ENCODE data around the gene NINJ2. TPM values are rescaled to one million over a fixed set of nuclear protein-coding genes. Genes with fewer than 3 reads are reported as not detected.

The NINJ2 gene
- total RNA-seq, 2 experiments from 2014 or later = 1.1 to 3.4 TPM

DNA sequence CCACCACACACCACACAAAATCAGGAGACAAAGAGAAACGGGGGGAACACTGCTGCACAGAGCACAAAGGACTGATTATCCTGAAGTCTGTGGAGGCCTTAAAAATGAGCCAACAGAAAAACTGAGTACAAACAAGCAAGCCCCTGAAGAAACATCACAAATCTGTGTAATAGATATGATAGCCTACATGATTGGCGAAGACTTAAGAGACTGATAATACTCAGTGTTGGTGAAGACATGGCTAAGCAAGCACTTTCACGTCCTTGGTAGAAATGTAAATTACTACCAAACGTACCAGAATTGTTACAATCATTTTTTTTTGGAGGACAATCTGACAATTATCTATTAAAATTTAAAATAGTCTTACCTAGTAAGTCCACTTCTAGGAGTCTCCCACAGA, 74.6 kb downstream of the NINJ2 start:
- Mint-ChIP-seq H3K4me3 (no peak overlapping the region), H3K27ac (no peak overlapping the region), H3K36me3 (ENCODE audit: low read depth) (no peaks in the 10 kb centered on the region), H3K4me1 (ENCODE audit: low read depth) (no peaks in the 10 kb centered on the region), H3K9me3 (no peaks in the 10 kb centered on the region), H3K27me3 (no peaks in the 10 kb centered on the region)
- TF ChIP-seq, protein P1, sequence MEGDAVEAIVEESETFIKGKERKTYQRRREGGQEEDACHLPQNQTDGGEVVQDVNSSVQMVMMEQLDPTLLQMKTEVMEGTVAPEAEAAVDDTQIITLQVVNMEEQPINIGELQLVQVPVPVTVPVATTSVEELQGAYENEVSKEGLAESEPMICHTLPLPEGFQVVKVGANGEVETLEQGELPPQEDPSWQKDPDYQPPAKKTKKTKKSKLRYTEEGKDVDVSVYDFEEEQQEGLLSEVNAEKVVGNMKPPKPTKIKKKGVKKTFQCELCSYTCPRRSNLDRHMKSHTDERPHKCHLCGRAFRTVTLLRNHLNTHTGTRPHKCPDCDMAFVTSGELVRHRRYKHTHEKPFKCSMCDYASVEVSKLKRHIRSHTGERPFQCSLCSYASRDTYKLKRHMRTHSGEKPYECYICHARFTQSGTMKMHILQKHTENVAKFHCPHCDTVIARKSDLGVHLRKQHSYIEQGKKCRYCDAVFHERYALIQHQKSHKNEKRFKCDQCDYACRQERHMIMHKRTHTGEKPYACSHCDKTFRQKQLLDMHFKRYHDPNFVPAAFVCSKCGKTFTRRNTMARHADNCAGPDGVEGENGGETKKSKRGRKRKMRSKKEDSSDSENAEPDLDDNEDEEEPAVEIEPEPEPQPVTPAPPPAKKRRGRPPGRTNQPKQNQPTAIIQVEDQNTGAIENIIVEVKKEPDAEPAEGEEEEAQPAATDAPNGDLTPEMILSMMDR (IDR thresholded peaks at IDR 0.05) = no peak
- ATAC-seq (ENCODE audit: poor library complexity) (no peak), DNase-seq (no peak)
- ChIA-PET POLR2A (no interaction called here), CTCF (no interaction called here)
- H3K4me1 ChIP-seq (ENCODE audit: insufficient read depth, low read length) = no peaks in the 10 kb centered on the region
- intact Hi-C loops (cut with DNase I, micrococcal nuclease) = no loop called here
- H3K9me3 ChIP-seq (ENCODE audit: control insufficient read depth in 1 of 2, insufficient read depth in 1 of 2, low read length in 2 of 2) = no peaks in the 10 kb centered on the region
- no peaks in the 10 kb centered on the region for H3K36me3 ChIP-seq (ENCODE audit: insufficient read depth, low read length)
- no peak overlapping the region for H3K4me3 ChIP-seq (ENCODE audit: low read length)
- no peaks in the 10 kb centered on the region for H3K27me3 ChIP-seq (ENCODE audit: control insufficient read depth in 1 of 2, insufficient read depth in 2 of 2, low read length in 2 of 2)
- no peak overlapping the region for H3K27ac ChIP-seq (ENCODE audit: low read depth in 1 of 2, low read length in 2 of 2)

DNA sequence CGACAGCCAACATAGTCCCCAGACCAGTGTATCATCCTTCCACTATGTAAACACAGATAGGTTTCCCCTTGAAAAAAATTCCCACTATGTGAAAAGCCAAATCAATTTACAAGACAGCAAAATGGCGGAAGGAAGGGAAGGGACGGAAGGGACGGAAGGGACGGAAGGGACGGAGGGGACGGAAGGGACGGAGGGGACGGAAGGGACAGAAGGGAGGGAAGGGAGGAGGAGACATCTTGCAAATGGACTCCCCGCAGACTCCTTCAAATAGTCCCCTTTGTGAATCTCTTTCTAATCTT, 75.3 kb downstream of the NINJ2 start:
- H3K36me3 Mint-ChIP-seq (ENCODE audit: low read depth) = no peaks in the 10 kb centered on the region
- Histone ChIP-seq H3K4me3 (ENCODE audit: low read length) (no peak overlapping the region), H3K36me3 (ENCODE audit: insufficient read depth, low read length) (no peaks in the 10 kb centered on the region), H3K27ac (ENCODE audit: low read depth in 1 of 2, low read length in 2 of 2) (no peak overlapping the region), H3K9me3 (ENCODE audit: control insufficient read depth in 1 of 2, insufficient read depth in 1 of 2, low read length in 2 of 2) (no peaks in the 10 kb centered on the region), H3K27me3 (ENCODE audit: control insufficient read depth in 1 of 2, insufficient read depth in 2 of 2, low read length in 2 of 2) (no peaks in the 10 kb centered on the region), H3K4me1 (ENCODE audit: insufficient read depth, low read length) (no peaks in the 10 kb centered on the region)
- no peak overlapping the region for H3K27ac Mint-ChIP-seq
- CTCF ChIA-PET = no interaction called here
- ATAC-seq (ENCODE audit: poor library complexity) (no peak), DNase-seq (no peak)
- no peaks in the 10 kb centered on the region for H3K4me1 Mint-ChIP-seq (ENCODE audit: low read depth)
- H3K27me3 Mint-ChIP-seq = no peaks in the 10 kb centered on the region
- H3K4me3 Mint-ChIP-seq = no peak overlapping the region
- TF ChIP-seq, protein P1 (IDR thresholded peaks at IDR 0.05) = no peak
- POLR2A ChIA-PET = no interaction called here
- no peaks in the 10 kb centered on the region for H3K9me3 Mint-ChIP-seq
- intact Hi-C loops (cut with DNase I, micrococcal nuclease) = no loop called here

DNA sequence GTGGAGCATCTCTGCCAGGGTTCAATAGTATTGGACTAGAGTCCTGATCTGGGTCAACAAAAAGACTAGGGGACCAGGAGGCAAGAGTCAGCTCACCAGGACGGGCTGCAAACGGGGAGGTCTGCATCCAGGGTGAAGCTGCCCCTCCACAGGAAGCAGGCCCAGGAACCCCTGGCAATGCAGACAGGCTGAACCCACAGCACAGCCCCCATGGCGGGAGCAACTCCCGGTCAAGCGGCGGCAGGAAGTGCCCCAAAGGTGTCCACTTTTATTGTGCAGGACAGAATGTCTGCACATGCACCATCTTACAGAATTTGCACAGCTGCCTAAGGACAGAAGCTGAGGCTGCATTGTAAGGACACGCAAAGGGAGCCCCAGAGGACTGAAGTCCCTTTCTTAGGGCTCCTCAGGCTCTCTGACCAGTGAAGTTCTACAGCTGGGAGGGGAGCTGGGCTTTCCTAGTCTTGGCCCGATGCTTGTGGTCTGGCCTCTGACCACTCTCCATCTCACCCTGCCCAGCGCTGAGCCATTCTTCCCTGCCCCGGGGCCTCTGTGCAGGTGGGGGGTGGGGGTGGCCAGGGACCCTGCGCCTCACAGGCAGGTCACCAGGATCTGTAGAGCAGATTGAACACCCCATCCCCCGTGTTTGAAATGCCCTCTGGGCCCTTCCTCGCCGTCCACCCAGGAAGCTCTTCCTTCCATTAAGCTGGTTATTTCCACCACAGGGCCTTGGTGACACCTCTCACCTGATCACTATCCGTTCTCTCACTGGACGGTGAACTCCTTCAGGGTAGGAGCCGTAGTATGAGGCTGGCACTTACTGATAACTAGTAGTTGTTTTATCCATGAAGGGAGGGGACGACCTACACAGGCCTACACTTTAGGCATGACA, 75.9 kb downstream of the NINJ2 start:
- Mint-ChIP-seq H3K9me3 (no peaks in the 10 kb centered on the region), H3K4me3 (no peak overlapping the region), H3K27me3 (no peaks in the 10 kb centered on the region), H3K36me3 (ENCODE audit: low read depth) (no peaks in the 10 kb centered on the region), H3K27ac (no peak overlapping the region), H3K4me1 (ENCODE audit: low read depth) (no peaks in the 10 kb centered on the region)
- Histone ChIP-seq H3K9me3 (ENCODE audit: control insufficient read depth in 1 of 2, insufficient read depth in 1 of 2, low read length in 2 of 2) (no peaks in the 10 kb centered on the region), H3K27ac (ENCODE audit: low read depth in 1 of 2, low read length in 2 of 2) (no peak overlapping the region), H3K36me3 (ENCODE audit: insufficient read depth, low read length) (no peaks in the 10 kb centered on the region), H3K27me3 (ENCODE audit: control insufficient read depth in 1 of 2, insufficient read depth in 2 of 2, low read length in 2 of 2) (no peaks in the 10 kb centered on the region), H3K4me1 (ENCODE audit: insufficient read depth, low read length) (no peaks in the 10 kb centered on the region), H3K4me3 (ENCODE audit: low read length) (no peak overlapping the region)
- ChIA-PET POLR2A (no interaction called here), CTCF (no interaction called here)
- intact Hi-C loops (cut with DNase I, micrococcal nuclease) = no loop called here
- TF ChIP-seq, protein P1 (IDR thresholded peaks at IDR 0.05) = no peak
- DNase-seq = peak in 1 of 14 experiments; percentile 1
- no peak for ATAC-seq (ENCODE audit: poor library complexity)

Data from CD4-positive, alpha-beta T cell (primary cell).